Lower lobe of right lung (tissue), 2 donors: Measurements from ENCODE around the gene ZKSCAN3. TPM values are rescaled to one million over a fixed set of nuclear protein-coding genes. Genes with fewer than 3 reads are reported as not detected.
A peak's percentile ranks its signal among the peaks of the same experiment; 100 is the strongest.
"Not testable (repeated sequence)": the region's sequence is repeated elsewhere in the genome, so short reads cannot be mapped to it uniquely, and the experiment has no call there.

Source experiments
- ATAC-seq, 2 donors: fragments of 200-7000 bp; cut with Tn5 transposase; one replicate each; pipeline ENCODE4 v1.9.1; 2020 to 2022; ENCODE audit warnings: mild to moderate bottlenecking in 2 of 2, moderate library complexity in 2 of 2
- DNase-seq: peaks from one replicate; pipeline ENCODE4 v3.0.0-alpha.2; 2020
- H3K27ac ChIP-seq: fragments of 200-600 bp; one replicate; pipeline ENCODE4 v1.8.0; 2022
- H3K27me3 ChIP-seq: fragments of 200-600 bp; one replicate; pipeline ENCODE4 v1.8.0; 2022; ENCODE audit warnings: low read depth
- H3K36me3 ChIP-seq: fragments of 200-600 bp; one replicate; pipeline ENCODE4 v1.8.0; 2022; ENCODE audit warnings: mild to moderate bottlenecking
- H3K4me1 ChIP-seq: fragments of 200-600 bp; one replicate; pipeline ENCODE4 v1.8.0; 2022
- H3K4me3 ChIP-seq: fragments of 200-600 bp; one replicate; pipeline ENCODE4 v1.8.0; 2022; ENCODE audit warnings: mild to moderate bottlenecking
- H3K9me3 ChIP-seq: fragments of 200-600 bp; one replicate; pipeline ENCODE4 v1.8.0; 2022
- CTCF ChIP-seq: fragments of 200-600 bp; IDR thresholded peaks from one replicate; pipeline ENCODE4 v1.8.0; 2022; ENCODE audit warnings: antibody characterized with exemption, mild to moderate bottlenecking
- intact Hi-C: fragments of 100-400 bp; cut with DNase I; formaldehyde crosslinking; loops from one replicate; pipeline ENCODE4 v1.11.0; 2022
- long read RNA-seq: library from polyadenylated mRNA; unstranded; transcript quantifications from one replicate; pipeline ENCODE4 v2.0.0, GENCODE V29; 2021
- total RNA-seq: library from RNA; stranded (reverse); fragmentation: NEBNext Ultra II Directional; extraction: Animal tissue kit (Norgen Biotek cat#: 25700); gene quantifications from one replicate; pipeline ENCODE4 v1.2.1, GENCODE V29; 2021
- donor health status: DM: no; HTN: yes; CAD: no; lungs with severe emphysema.

The ZKSCAN3 gene
- total RNA-seq = 8.8 TPM
- long read RNA-seq, partial matches to known transcripts = 0 of 1 reads
- long read RNA-seq, other reads (novel, unspliced or antisense) = 1 of 1 reads

GRCh38 chr6:28349892-28350737 lies at the start of gene ZKSCAN3:
Gene ZKSCAN3, plus strand, starts transcription at chr6:28349947. Its CDS starts 9,640 bp downstream, at chr6:28359587.
- no peaks in the 10 kb centered on the region for H3K27me3 ChIP-seq
- ATAC-seq (peak; percentile 95 to 96), DNase-seq (peak; percentile 93)
- peak within 1 kb of the TSS; percentile 69 for H3K4me3 ChIP-seq
- peaks cover 19% of the 10 kb centered on the region for H3K4me1 ChIP-seq
- no peaks in the 10 kb centered on the region for H3K36me3 ChIP-seq
- no peaks in the 10 kb centered on the region for H3K9me3 ChIP-seq
- H3K27ac ChIP-seq = peak within 1 kb of the TSS; percentile 75
- intact Hi-C loops = no loop called here
- no peak for TF ChIP-seq CTCF

GRCh38 chr6:28303570-28303969 lies 46.2 kb upstream of the ZKSCAN3 start:
- H3K27me3 ChIP-seq = no peaks in the 10 kb centered on the region
- no peaks in the 10 kb centered on the region for H3K9me3 ChIP-seq
- H3K36me3 ChIP-seq = peaks cover 16% of the 10 kb centered on the region
- no peaks in the 10 kb centered on the region for H3K4me1 ChIP-seq
- no peak for DNase-seq
- intact Hi-C loops = no loop called here
- no peak overlapping the region for H3K4me3 ChIP-seq
- ATAC-seq = no peak
- no peak overlapping the region for H3K27ac ChIP-seq
- TF ChIP-seq CTCF = no peak

- H3K4me1 ChIP-seq, H3K27ac ChIP-seq, intact Hi-C loops, H3K36me3 ChIP-seq, DNase-seq, ATAC-seq, H3K27me3 ChIP-seq, H3K9me3 ChIP-seq, H3K4me3 ChIP-seq: not testable (repeated sequence)
Measured at GRCh38 chr6:28306363-28306762, 43.4 kb upstream of the ZKSCAN3 start.

GRCh38 chr6:28311139-28311823 lies 38.5 kb upstream of the ZKSCAN3 start:
- H3K4me1 ChIP-seq = no peaks in the 10 kb centered on the region
- TF ChIP-seq CTCF = no peak
- no peak overlapping the region for H3K27ac ChIP-seq
- no peaks in the 10 kb centered on the region for H3K27me3 ChIP-seq
- no peaks in the 10 kb centered on the region for H3K9me3 ChIP-seq
- H3K36me3 ChIP-seq = no peaks in the 10 kb centered on the region
- ATAC-seq (no peak), DNase-seq (no peak)
- intact Hi-C loops = no loop called here
- H3K4me3 ChIP-seq = no peak overlapping the region

- ATAC-seq = no peak
- H3K4me3 ChIP-seq = no peak overlapping the region
- H3K36me3 ChIP-seq = no peaks in the 10 kb centered on the region
- no peaks in the 10 kb centered on the region for H3K9me3 ChIP-seq
- intact Hi-C loops = no loop called here
- no peaks in the 10 kb centered on the region for H3K4me1 ChIP-seq
- H3K27me3 ChIP-seq = no peaks in the 10 kb centered on the region
- DNase-seq = no peak
- H3K27ac ChIP-seq = no peak overlapping the region
- TF ChIP-seq CTCF = no peak
Measured at GRCh38 chr6:28312939-28313338, 36.8 kb upstream of the ZKSCAN3 start.

GRCh38 chr6:28315628-28316027 lies 34.1 kb upstream of the ZKSCAN3 start:
- H3K36me3 ChIP-seq = no peaks in the 10 kb centered on the region
- no peak for ATAC-seq
- no peak for DNase-seq
- no peak overlapping the region for H3K27ac ChIP-seq
- intact Hi-C loops = no loop called here
- TF ChIP-seq CTCF = no peak
- no peaks in the 10 kb centered on the region for H3K9me3 ChIP-seq
- H3K4me1 ChIP-seq = no peaks in the 10 kb centered on the region
- no peak overlapping the region for H3K4me3 ChIP-seq
- no peaks in the 10 kb centered on the region for H3K27me3 ChIP-seq

GRCh38 chr6:28317866-28318265 lies 31.9 kb upstream of the ZKSCAN3 start:
- H3K36me3 ChIP-seq, H3K4me1 ChIP-seq, H3K9me3 ChIP-seq, ATAC-seq, DNase-seq, H3K27me3 ChIP-seq, H3K27ac ChIP-seq, intact Hi-C loops, H3K4me3 ChIP-seq: not testable (repeated sequence)
